Middle frontal gyrus (tissue), 1 donor: ENCODE results near the gene CAPN3.

ENCODE experiments used
- DNase-seq: peaks from one replicate; pipeline ENCODE4 v3.0.0-alpha.2; 2015; ENCODE audit warnings: low spot score; ENCODE audit errors: extremely low spot score

Gene CAPN3

DNA sequence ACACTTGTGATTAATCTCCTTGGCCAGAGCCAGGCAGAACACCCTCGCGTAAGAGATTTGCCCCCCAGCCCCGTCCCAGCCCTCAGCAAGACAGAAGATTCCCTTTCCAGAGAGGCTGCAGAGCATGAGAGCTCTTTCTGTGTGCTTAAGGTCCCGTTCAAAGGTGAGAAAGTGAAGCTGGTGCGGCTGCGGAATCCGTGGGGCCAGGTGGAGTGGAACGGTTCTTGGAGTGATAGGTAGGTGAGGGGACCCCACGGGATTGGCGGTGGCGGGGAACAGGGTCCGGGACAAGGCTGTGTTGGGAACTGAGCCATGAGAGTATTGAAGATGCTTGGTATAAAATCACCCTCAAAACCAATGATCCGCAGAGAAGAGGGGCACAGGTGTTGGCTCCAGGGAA lies 34.8 kb downstream of the CAPN3 start:
- DNase-seq = no peak

DNA sequence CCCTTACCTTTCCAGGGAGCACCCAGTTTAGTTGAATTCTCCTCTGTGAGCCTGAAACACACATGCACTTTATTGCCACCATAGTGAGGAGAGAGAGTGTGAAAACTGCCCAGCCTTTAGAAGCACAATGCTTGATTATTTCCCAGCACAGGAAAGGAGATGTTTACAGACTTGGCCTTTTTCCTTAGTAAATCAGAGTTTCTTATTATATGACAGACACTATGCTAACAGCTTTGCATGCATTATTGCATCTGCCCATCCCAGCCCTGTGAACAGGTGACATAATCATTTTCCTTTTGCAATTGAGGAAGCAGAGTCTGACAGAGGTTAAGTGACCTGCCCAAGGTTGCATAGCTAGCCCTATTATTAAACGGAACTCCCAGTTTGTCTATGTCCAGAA lies 36.5 kb downstream of the CAPN3 start:
- no peak for DNase-seq

DNA sequence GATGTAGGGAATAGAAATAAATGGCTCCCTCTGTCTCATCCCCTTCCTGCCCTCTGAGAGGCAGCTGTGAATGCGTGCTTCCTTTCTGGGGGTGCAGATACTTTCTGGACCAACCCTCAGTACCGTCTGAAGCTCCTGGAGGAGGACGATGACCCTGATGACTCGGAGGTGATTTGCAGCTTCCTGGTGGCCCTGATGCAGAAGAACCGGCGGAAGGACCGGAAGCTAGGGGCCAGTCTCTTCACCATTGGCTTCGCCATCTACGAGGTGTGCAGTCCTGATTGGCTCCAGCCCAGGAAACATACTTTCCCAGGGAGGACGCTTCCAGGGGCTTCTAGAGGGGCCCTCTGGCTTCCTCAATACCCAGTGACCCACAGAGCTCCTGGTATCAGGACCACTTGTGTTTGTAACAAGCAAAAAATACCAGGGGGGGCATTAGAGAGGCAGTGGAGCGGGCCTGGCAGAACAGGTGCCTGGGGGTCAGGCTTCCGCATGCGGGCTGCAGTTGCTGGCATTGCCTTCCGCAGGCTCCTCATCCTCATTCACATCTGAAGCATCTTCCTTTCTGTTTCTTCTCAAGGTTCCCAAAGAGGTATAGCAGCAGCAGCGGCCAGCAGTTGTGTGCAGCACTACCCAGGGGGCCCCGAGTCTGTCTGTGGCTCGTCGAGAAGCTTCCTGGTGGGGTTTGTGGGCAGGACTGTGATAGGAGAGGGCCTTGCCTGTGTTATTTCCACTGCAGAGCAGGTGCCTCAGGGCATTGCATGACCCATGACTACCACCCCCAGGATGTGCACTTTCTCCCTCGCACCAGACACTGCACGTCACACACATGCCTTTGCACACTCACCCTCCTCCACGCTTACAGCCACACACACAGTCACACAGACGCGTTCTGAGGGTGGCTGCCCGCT lies 42.5 kb downstream of the CAPN3 start:
- no peak for DNase-seq

DNA sequence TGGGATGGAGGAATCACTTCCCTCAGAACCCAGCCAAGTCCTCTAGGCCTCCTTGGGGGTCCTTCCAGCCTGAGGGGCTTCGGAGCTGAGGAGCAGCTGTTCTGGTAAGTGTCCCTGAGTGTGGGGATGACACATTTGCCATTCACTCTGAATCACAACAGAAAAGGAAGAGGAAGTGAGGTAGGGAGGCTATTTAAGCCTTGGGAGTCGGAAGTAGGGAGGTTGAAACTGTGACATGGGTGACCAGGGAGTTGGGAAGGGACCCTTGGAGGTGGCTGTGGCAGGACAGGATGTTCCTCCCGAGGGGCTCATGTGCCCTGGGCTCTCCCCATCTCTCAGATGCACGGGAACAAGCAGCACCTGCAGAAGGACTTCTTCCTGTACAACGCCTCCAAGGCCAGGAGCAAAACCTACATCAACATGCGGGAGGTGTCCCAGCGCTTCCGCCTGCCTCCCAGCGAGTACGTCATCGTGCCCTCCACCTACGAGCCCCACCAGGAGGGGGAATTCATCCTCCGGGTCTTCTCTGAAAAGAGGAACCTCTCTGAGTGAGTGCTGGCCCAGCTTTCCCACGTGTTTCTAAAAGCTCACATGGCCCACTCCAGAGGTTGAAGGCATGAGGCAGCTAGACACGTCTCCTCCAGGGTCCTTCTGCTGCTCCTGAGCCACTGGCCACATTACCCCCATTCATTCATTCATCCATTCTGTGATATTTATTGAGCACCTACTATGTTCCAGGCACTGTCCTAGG lies 43.3 kb downstream of the CAPN3 start:
- DNase-seq = no peak

DNA sequence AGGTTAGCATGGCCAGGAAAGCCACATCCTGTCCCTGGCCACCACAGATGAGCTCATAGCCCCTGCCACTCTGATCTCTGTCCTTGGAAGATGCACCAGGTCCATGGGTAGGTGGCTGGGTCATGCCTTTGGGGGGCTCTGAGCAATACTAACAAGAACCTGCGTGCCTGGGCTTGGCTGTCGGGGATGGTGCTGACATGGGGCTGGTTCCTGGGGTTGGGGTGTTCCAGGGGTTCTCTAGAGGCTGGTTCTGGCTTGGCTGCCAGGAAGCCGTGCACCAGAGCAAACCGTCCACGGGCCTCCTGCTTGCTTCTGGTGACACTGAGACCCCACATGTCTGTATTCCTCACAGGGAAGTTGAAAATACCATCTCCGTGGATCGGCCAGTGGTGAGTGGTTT lies 44.1 kb downstream of the CAPN3 start:
- DNase-seq = no peak

DNA sequence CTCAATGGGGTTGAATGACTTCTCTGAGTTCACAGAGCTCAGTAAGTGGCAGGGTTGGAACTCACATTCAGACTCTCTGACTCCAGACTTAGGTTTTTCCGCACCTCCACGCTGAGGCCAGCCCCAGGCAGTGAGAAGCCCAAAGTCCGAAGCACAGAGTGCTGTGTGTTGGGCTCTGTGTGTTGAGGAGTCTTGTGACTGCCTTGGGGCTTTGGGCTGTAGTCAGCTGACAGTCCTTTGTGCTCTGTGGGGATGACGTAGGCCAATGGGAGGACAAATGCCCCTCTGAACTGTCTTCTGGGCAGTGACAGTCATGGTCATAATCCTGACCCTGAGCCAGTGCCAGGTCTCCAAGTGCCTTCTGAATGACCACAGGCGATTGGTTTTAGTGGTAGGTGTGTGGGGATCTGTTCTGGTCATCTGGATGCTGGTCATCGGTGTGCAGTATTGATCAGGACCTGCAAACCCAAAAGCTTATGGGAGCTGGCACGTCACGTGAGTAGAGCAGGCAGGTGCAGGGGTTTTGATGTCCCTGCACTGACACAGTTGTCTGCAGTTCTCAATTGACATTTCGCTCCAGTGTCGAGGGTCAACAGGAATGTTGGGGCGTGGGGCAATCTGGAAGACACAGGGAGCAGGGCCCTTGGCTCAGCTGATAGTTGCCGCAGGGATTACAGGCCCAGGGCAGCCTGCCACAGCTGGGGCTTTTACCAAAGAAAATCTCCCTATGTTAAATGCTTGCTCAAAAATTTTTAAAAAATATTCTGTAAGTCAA lies 45.3 kb downstream of the CAPN3 start:
- peak; percentile 77 for DNase-seq

DNA sequence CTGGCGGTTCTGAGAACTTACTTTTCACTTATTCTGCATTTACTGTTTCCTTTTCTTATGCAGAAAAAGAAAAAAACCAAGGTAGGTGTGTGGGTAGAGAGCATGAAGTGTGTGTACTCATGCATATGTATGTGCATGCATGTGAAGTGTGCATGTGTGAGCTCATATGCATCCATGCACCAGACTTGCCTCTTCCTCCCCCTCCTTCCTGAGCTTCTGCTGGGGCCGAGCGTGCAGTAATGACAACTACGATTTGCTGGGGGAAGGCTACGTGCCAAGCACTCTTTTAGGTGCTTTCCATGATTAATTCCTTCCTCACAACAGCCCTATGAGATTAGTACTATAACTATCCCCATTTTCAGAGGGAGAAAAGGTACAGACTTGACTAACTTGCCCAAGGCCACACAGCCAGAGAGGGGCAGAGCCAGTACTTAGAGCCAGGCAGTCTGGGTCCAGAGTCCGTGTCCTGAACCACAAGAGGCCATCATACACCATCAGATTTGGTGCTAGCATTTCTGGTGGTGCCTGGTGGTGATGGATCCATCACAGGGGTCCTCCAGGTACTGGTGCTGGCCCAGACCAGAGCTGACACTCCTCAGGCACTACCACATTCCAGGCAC lies 46.7 kb downstream of the CAPN3 start:
- no peak for DNase-seq

DNA sequence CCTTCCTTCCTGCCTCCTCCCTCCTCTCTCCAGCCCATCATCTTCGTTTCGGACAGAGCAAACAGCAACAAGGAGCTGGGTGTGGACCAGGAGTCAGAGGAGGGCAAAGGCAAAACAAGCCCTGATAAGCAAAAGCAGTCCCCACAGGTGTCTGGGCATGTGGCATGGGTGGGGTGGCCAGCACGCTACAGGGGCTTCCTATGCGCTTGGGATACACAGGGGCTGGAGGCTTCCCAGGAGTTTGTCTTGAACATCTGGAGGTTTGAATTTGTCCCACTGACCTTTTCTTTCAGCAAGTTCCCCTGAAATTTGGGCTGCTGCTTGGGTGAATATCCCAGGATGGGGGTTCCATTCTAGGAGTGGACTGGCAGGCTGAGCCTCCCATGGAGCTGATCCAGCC lies 48.9 kb downstream of the CAPN3 start:
- no peak for DNase-seq

DNA sequence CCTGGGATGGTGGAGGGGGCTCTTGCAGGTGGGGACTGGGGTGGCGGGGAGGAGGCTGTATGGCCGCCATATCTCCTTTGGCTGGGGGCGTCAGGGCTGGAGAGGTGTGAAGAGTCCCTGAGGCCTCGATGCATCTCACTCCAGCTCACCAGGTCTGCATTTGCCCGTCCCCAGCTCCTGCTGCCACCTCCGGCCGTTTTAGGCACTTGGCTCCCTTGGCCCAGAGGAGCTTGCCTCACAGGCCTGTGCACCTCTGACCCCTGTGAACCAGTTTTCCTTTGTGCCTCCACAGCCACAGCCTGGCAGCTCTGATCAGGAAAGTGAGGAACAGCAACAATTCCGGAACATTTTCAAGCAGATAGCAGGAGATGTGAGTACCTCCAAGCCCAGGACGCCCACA lies 49.7 kb downstream of the CAPN3 start:
- no peak for DNase-seq

DNA sequence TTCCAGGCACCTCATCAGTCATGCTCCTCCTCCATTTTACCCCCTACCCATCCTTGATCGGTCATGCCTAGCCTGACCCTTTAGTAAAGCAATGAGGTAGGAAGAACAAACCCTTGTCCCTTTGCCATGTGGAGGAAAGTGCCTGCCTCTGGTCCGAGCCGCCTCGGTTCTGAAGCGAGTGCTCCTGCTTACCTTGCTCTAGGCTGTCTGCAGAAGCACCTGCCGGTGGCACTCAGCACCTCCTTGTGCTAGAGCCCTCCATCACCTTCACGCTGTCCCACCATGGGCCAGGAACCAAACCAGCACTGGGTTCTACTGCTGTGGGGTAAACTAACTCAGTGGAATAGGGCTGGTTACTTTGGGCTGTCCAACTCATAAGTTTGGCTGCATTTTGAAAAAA lies 52.6 kb downstream of the CAPN3 start:
- DNase-seq = no peak

DNA sequence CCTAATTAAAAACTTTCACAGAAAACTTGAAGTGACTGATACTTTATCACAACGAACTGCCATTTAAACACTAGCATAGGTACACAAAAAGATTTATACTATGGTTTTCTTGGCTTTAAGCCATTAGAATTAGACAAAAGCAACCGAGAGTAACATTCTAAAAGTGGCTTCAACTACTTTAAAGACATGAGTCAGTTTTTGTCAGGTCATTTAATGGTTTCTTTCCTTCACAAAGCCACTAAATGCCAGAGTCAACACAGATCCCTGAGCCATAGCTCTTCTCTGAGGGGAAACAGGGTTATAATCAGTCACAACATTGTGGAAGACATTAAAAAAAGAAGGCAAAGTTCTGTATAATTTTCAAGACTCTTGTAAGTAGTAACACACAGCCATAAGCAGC lies 54.6 kb downstream of the CAPN3 start:
- DNase-seq = no peak

DNA sequence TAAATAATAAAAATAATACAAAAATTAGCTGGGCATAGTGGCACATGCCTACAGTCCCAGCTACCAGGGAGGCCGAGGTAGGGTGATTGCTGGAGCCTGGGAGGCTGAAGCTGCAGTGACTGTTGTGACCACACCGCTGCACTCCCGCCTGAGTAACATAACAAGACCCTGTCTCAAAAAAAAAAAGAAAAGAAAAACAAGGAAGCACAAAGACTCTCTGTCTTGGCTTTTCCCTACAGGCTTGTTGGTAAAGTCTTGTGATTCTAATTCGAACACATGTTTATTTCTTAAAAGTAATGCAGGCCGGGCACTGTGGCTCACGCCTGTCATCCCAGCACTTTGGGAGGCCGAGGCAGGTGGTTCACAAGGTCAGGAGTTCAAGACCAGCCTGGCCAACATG lies 60.1 kb downstream of the CAPN3 start:
- no peak for DNase-seq

DNA sequence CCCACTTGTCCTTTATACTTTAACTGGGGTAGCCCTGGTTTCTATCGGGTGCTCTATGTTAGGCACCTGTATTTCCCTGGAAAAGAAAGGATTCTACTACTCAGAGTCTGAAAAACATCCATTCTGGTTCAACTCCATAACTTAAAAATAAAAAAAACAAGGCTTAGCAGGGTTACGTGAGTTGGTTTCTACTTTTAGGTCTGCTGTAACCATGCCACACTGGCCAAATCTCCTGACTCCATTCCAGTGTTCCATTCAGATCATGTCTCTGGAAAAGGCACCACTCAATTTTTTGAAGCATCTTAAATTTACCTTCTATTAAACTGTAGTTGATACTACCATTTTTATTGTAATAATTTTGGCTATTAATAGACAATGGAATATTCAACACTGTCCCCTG lies 62.1 kb downstream of the CAPN3 start:
- DNase-seq = no peak

DNA sequence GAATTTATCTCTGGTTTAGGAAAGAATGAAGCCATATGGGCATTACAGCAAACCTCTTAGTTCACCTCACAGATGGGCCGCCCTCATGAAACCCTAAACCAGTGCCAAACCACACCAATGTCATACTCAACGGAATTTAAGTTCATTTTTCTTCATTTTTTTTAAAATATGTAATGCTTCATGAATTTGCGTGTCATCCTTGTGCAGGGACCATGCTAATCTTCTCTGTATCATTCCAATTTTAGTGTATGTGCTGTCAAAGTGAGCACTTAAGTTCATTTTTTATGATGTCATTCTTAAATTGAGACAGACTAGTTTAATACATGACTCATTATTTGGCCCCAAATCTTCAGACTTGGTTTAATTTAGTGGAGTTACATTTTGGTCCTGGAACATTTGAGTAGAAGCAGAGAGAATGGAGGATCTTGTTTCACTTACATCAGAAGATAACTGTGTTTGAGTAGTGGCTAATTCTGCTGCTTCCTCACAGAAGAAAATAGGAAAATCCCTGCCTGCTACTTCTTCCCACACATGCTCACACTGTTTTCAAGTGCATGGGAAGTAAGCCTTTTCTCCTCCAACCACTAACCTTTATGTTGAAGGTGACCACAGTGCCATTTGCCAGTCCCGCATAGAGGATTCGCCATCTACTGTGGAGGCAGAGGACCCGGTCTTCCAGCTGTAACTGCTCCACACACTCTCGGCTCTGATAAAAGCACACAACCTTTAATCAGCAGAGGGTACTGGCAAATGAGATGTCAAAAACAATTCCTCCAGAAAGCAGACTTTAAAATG lies 68.3 kb downstream of the CAPN3 start:
- DNase-seq = no peak

DNA sequence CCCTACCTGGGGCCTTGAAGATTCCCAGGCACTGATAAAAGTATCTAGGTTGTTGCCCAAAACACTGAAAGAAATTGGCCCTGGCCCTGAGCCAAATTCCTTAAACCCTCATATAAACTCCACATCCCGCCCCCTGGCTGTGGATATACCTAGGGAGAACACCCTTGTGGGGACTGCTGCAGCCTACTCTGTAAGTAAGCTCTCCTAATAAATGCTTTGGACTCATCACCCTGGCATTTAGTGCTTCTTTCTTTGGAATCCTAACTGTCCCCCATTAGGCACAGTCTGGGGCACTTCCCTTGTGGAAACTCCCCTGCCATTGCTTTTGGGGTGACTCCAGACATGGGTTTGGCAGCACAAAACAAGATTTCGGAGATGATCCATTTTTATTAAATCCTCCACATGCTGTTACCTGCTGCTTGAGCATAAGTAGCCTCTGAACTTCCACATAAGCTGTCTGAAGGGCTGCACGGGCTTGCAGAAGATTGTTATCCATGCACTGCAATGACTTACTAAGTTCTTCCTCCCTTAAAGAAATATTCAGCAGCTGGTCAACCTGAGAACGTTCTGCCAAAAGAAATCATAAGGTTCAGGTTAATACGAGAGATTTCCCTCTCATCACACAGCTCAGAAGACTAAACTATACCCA lies 85.2 kb downstream of the CAPN3 start:
- DNase-seq = no peak

DNA sequence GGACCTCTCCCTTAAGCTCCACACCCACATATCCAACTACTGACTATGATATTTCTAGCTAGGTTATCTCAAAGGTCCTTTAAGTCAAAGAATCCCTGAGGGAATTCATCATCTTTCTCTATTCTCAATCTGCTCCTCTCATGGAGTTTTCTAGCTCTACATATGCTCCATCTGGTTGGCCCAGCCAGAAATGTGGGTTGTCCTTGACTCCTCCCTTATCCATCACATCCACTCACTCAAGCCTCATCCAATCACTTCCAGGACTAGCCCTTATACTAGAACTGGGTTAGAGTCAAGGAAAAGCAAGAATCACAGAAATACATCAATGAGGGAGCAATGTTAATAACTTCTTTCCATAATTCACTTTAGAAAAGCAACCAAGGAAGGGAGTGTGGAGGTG lies 86.2 kb downstream of the CAPN3 start:
- no peak for DNase-seq

DNA sequence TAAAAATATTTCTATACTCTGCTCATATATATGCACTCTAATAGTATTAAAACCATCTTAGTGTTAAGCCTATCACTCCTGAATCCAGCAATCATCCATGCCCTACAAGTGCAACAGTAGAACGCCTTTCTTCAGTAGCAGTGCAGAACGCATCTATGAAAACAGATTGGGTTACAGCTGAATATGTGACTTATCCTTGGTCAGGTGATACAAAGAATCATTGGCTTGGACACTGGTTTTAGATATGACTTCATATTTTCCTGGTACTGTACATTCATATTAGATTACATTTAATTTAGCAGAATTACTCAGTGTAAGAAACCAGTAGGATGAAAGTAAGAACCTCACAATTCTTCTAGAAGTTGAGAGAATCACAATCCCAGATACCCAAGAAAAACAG lies 88.3 kb downstream of the CAPN3 start:
- no peak for DNase-seq

DNA sequence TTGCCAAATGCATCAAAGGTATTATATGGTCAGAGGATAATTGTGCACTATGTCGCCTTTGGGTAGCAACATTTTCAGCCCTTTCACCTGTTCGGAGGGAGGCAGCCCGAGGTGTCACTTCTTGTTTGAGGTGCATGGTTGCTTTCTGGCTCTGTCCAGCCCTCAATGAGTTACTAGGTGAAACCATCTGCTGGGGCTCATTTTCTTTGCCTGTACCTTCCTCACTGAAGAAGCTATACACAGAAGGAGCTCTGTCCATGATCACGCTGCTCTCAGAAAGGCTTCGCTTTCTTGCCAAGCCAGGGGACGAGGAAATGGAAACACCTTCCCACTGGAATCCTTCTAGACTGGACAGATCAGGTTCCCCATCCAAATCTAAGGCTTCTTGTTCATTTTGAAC lies 89.0 kb downstream of the CAPN3 start:
- DNase-seq = no peak

DNA sequence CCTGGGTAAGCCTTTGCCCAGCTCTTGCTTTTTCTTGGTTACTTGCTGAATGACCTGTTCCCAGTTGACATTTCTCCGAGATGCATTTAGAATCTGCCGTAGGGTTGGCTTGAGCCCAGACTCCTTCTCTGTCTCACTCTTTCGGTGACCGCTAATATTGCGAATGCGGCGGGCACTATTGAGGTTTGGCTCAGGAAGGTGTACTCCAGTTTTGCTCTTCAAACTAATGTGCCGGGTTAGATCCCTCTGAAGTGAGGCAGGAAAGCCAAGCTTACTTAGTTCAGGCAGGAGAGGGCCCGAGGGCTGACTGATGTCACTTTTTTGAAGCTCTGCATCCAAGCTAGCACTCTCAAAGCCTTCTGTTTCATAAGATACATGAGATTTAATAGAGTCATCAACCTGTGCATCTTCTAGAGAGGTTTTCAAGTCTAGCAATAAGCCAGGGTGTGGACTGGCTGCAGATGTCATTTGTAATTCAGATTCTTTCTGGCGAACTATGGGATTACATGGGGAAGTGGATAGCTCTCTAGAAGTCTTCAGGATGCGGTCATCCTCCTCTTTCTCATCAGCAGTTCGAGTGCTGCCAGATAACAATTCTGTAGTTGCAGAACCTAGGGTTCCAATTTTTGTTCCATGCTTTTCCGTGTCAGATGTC lies 90.6 kb downstream of the CAPN3 start:
- DNase-seq = no peak

DNA sequence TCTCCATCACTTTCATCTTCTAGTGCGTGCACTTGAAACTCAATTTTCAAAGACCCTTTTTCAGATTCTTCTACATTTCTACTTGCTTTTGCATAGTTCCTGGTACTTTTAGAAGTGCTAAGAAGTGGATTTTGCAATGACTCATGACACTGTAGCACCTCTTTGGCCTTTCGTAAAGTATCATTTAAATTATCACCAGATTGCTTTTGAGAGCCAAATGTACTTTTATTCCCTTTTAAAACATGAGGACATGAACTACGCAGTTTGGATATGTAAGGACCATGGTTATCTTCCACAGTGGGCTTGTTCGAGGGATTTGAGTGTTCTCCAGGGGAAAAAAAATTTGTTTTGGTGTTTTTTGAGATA lies 91.1 kb downstream of the CAPN3 start:
- DNase-seq = no peak
